ENCODE measurements around the gene CWC27.
A peak's percentile ranks its signal among the peaks of the same experiment; 100 is the strongest.

Gene CWC27

GRCh38 chr5:64758901-64759300 is 9.8 kb upstream of the CWC27 start:
- Histone ChIP-seq H3K27me3 (ENCODE audit: insufficient read depth, low read length, poor library complexity, severe bottlenecking) (no peaks in the 10 kb centered on the region), H2AFZ (ENCODE audit: low read length) (no peak overlapping the region), H3K9ac (ENCODE audit: low read depth, low read length, poor library complexity, severe bottlenecking) (no peak overlapping the region), H3K4me2 (ENCODE audit: low read depth, low read length, poor library complexity, severe bottlenecking) (peak overlapping the region; percentile 6), H3K79me2 (ENCODE audit: insufficient read depth, low read length) (peaks cover 67% of the 10 kb centered on the region), H3F3A (ENCODE audit: low read depth) (no peaks in the 10 kb centered on the region), H4K20me1 (ENCODE audit: insufficient read depth, low read length, poor library complexity, severe bottlenecking) (peaks cover 22% of the 10 kb centered on the region), H3K9me2 (replicated peaks; ENCODE audit: low read depth, low read length) (no peaks in the 10 kb centered on the region), H3K36me3 (ENCODE audit: insufficient read depth, low read length) (0 out of 2 replicates have a peak, but pooled peaks cover 3% of the 10 kb centered on the region), H3K4me3 (ENCODE audit: low read length, poor library complexity, severe bottlenecking) (no peak overlapping the region), H3K9me3 (ENCODE audit: insufficient read depth, low read depth, low read length) (no peaks in the 10 kb centered on the region), H3K4me1 (ENCODE audit: insufficient read depth, low read length, poor library complexity, severe bottlenecking) (peaks cover 16% of the 10 kb centered on the region)
- no peak for TF ChIP-seq CTCF (conservative IDR thresholded peaks at IDR 0.05; ENCODE audit: low read length)
- no peak for TF ChIP-seq EZH2phosphoT487 (IDR thresholded peaks at IDR 0.05; ENCODE audit: borderline replicate concordance)

- Histone ChIP-seq H3K9me2 (replicated peaks; ENCODE audit: low read depth, low read length) (no peaks in the 10 kb centered on the region), H3K79me2 (ENCODE audit: insufficient read depth, low read length) (peaks cover 73% of the 10 kb centered on the region), H3F3A (ENCODE audit: low read depth) (no peaks in the 10 kb centered on the region), H3K4me3 (ENCODE audit: low read length, poor library complexity, severe bottlenecking) (no peak overlapping the region), H3K36me3 (ENCODE audit: insufficient read depth, low read length) (no peaks in the 10 kb centered on the region), H2AFZ (ENCODE audit: low read length) (no peak overlapping the region), H3K9ac (ENCODE audit: low read depth, low read length, poor library complexity, severe bottlenecking) (no peak overlapping the region), H3K9me3 (ENCODE audit: insufficient read depth, low read depth, low read length) (no peaks in the 10 kb centered on the region), H3K4me2 (ENCODE audit: low read depth, low read length, poor library complexity, severe bottlenecking) (peak overlapping the region; percentile 49), H4K20me1 (ENCODE audit: insufficient read depth, low read length, poor library complexity, severe bottlenecking) (peaks cover 17% of the 10 kb centered on the region), H3K27me3 (ENCODE audit: insufficient read depth, low read length, poor library complexity, severe bottlenecking) (no peaks in the 10 kb centered on the region), H3K4me1 (ENCODE audit: insufficient read depth, low read length, poor library complexity, severe bottlenecking) (peaks cover 27% of the 10 kb centered on the region)
- TF ChIP-seq CTCF (conservative IDR thresholded peaks at IDR 0.05; ENCODE audit: low read length) = no peak
- TF ChIP-seq EZH2phosphoT487 (IDR thresholded peaks at IDR 0.05; ENCODE audit: borderline replicate concordance) = no peak
Observed at GRCh38 chr5:64759960-64760660, 8.6 kb upstream of the CWC27 start.

GRCh38 chr5:64763948-64764503 is 4.7 kb upstream of the CWC27 start:
- Histone ChIP-seq H3K27me3 (ENCODE audit: insufficient read depth, low read length, poor library complexity, severe bottlenecking) (no peaks in the 10 kb centered on the region), H3F3A (ENCODE audit: low read depth) (no peaks in the 10 kb centered on the region), H4K20me1 (ENCODE audit: insufficient read depth, low read length, poor library complexity, severe bottlenecking) (peaks cover 20% of the 10 kb centered on the region), H3K79me2 (ENCODE audit: insufficient read depth, low read length) (peaks cover 88% of the 10 kb centered on the region), H3K4me3 (ENCODE audit: low read length, poor library complexity, severe bottlenecking) (peak overlapping the region; percentile 1), H3K9ac (ENCODE audit: low read depth, low read length, poor library complexity, severe bottlenecking) (no peak overlapping the region), H3K4me2 (ENCODE audit: low read depth, low read length, poor library complexity, severe bottlenecking) (peak overlapping the region; percentile 88), H2AFZ (ENCODE audit: low read length) (no peak overlapping the region), H3K9me2 (replicated peaks; ENCODE audit: low read depth, low read length) (no peaks in the 10 kb centered on the region), H3K4me1 (ENCODE audit: insufficient read depth, low read length, poor library complexity, severe bottlenecking) (peaks cover 51% of the 10 kb centered on the region), H3K36me3 (ENCODE audit: insufficient read depth, low read length) (no peaks in the 10 kb centered on the region), H3K9me3 (ENCODE audit: insufficient read depth, low read depth, low read length) (no peaks in the 10 kb centered on the region)
- TF ChIP-seq CTCF (conservative IDR thresholded peaks at IDR 0.05; ENCODE audit: low read length) (no peak), EZH2phosphoT487 (IDR thresholded peaks at IDR 0.05; ENCODE audit: borderline replicate concordance) (no peak)
